Fibroblast of skin of right biceps (primary cell): ENCODE results near the gene ZMPSTE24.
A peak's percentile ranks its signal among the peaks of the same experiment; 100 is the strongest.
"Not testable (repeated sequence)": the region's sequence is repeated elsewhere in the genome, so short reads cannot be mapped to it uniquely, and the experiment has no call there.

ENCODE experiments used
- DNase-seq: peaks from one replicate; pipeline ENCODE4 v3.0.0-alpha.2; 2013

Gene ZMPSTE24

GRCh38 chr1:40257688-40258444, at the start of gene ZMPSTE24:
TSS of gene ZMPSTE24 (plus strand) at chr1:40258236. CDS start at chr1:40258272, 36 bp downstream.
- DNase-seq: peak; percentile 99

DNA sequence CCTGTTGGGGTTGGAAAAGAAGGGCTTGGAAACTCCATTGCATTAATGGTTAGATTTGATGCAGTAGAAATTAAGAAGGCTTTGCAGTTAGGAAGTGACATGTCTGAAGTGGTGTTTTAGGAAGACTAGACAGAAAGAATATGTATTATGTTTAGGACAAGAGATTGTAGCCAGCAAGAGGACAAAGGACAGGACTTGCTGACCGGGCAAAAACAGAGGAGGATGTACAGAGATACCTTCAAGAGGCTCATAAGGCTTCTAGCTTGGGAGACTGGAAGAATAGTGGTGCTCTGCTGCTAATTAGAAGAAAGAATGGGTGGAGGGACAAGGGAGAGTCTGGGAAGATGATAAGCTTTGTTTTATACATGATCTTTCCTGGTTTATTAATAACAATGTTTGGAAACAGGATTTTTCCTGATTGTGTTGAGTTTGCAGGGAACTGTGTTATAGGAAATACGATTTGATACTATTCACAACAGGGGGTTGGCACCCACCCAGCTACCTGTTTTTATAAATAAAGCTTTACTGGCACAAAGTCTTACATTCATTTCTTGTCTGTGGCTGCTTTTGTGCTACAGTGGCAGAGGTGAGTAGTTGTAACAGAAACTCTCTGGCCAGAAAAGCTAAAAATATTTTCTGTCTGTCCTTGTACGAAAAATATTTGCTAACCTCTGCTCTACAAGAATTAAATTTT, 47.4 kb upstream of the ZMPSTE24 start:
- DNase-seq: no peak

- DNase-seq: no peak
Measured at GRCh38 chr1:40218333-40218732, 39.7 kb upstream of the ZMPSTE24 start.

DNA sequence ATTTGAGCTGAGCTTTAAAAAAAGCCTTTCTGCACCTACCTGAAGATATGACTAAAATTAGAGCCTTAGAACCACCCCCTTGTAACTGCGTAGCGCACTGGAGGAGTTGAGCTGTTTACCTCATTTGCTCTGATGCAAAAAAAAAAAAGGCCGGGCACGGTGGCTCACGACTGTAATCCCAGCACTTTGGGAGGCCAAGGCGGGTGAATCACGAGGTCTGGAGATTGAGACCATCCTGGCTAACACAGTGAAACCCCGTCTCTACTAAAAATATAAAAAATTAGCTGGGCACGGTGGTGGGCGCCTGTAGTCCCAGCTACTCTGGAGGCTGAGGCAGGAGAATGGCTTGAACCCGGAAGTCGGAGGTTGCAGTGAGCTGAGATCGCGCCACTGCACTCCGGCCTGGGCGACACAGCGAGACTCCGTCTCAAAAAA, 36.5 kb upstream of the ZMPSTE24 start:
- DNase-seq: not testable (repeated sequence)

DNA sequence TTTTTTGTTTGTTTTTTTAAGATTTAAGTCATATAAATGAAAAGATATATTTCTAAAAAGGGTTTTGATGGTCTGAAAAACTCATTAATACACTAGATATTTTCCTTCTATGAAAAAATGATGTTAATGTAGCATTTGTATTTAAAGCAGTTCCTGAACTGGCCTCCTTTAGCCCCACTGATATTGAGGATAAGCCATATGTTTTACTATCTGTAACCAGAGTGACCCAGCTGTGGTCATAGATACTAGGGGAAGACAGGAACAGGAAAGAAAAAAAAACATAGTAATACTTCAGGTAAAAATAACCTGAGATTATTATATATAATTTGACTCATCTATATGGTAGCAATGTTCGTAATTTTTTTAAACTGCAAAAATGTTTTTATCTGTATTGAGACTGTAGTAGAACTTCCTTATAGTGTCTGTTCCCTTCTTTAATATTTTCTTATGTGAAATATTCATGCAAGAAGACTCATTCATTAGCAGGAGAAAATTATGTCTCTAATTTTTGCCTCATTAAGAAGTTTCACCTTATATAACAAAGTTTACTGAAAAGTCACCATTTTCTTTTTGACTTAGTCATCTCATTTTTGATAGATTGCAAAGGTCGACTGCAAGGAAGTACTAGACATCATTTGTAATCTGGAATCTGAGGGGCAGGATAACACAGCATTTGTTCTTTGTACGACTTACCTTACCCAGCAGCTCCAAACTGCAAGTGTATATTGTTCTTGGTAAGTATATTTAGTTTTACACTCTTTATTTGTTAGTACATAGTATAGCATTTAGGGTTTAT, 35.9 kb upstream of the ZMPSTE24 start:
- no peak for DNase-seq

DNA sequence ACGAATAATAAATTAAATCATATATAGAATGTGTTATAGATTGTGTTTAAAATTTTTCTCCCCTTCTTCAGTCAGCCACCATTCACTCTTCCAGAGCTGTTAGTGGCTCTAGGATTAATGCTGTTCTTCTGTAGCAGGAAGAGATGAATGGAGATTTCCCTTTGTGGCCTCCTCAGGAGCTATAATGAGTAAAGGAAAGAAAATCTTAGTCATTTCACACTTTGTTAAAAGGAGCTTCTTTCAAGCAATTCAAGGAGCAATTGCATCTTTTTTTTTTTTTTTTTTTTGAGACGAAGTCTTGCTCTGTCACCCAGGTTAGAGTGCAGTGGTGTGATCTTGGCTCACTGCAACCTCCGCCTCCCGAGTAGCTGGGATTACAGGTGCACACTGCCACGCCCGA, 34.0 kb upstream of the ZMPSTE24 start:
- no peak for DNase-seq

GRCh38 chr1:40226192-40226591, 31.8 kb upstream of the ZMPSTE24 start:
- no peak for DNase-seq

DNA sequence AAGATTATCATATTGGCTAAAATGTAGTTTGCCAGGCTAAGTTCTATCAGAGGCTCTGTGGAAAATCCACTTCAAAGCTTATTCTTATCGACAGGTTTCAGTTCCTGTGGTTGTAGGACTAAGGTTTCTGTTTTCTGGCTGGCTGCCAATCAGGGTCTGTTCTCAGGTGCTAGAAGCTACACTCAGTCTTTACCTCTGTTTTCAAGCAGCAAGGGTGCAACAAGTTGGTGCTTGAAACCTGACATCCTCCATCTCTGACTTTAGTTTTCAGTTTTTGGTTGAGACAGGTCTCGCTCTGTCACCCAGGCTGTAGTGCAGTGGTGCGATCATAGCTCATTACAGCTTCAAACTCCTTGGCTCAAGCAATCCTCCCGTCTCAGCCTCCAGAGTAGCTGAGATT, 25.6 kb upstream of the ZMPSTE24 start:
- DNase-seq: no peak

DNA sequence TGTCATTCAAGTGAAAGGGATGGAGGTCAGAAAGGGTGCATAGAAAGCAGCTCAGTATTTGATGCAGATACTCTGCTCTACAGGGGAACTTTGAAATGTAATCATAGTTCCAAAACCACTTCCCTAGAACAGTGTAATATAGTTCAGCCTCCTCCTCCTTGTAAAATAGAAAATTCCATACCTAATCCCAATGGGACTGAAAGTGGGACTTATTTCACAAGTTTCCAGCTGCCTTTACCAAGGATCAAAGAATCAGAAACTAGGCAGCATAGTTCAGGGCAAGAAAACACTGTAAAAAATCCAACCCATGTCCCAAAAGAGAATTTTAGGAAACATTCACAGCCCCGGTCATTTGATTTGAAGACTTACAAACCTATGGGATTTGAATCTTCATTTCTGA, 18.4 kb upstream of the ZMPSTE24 start:
- peak; percentile 24 for DNase-seq

DNA sequence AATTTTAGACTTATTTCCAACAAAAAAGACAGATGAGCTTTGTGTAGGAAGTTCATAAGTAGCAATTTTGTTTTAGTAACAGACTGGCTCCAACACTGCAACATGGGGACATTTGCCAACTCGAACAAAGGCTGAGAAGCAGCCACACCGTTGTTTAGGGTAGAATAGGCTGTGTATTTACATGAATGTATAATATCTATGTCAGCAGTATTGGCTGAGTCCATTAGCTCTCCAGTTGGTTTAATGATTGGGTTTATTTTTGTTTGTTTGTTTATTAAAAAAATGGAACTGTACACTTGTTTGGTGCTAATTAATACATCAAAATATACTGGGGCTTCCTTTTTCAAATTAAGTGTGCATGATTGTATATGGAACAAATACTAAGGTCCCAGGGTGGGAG, 17.6 kb upstream of the ZMPSTE24 start:
- DNase-seq: no peak

GRCh38 chr1:40241362-40241761, 16.7 kb upstream of the ZMPSTE24 start:
- DNase-seq: no peak

- peak; percentile 20 for DNase-seq
Measured at GRCh38 chr1:40243351-40243750, 14.7 kb upstream of the ZMPSTE24 start.

DNA sequence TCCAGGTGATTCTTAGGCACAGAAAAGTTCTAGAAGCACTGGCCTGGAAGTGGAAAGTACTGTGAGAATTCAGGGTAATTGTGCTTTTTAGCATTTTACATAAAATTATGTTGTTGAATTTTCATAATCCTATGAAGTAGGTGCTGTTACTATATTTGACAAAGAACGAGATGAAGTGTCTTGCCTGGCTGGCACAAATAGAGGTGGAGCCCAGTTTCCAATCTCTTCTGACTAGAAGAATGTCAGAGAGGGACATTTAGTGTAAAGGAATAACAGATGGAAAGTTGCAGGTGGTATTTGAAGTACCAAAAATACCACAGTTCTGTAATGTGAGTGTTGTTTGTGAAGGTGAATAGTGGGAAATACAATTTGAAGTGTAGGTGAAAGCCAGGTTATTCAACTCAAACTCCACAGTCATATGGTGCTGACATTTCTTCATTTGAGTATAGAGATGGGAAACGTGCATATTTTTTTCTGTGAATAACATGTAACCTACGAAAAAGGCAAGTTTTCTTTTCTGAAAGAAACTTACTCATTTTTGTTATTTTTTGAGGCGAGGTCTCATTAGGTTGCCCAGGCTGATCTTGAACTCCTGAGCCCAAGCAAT, 13.8 kb upstream of the ZMPSTE24 start:
- no peak for DNase-seq

DNA sequence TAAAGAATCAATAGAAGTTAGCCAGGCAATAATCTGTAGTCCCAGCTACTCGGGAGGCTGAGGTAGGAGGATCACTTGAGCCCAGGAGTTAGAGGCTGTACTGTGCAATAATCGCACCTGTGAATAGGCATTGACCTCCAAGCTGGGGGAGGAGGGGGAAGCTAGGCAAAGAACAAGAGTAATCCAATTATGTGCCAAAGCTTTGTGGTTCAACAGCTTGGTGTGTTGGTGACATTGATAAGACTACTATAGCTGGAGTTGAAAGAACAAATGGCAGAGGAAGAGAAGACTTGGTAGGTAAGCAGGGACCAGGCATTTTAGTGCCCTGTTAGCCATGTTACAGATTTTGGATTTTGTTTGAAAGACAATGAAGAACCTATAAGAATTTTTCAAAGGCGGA, 12.3 kb upstream of the ZMPSTE24 start:
- no peak for DNase-seq

DNA sequence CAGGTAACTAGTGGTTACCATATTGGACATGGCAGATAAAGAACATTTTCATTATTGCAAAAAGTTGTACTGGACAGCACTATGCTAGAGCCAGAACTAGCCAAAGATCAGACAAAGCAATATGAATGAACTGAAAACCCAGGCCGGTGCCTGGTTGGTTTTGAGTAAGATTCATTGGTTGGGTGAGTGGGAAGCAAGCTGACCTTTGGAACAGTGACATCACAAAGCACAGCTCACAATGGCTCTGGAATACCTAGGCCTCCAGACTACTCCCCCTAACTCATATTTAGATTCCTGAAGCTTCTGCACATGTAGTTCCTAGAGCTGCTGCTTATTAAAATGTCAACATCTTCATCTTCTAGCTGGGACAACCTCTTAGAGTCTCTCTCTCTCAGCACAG, 10.4 kb upstream of the ZMPSTE24 start, which contains the start of gene TMCO2:
TMCO2 (plus strand) TSS at position 283 of the 400 bp plus-strand sequence; CDS start at position 340, 57 bp downstream.
- no peak for DNase-seq

GRCh38 chr1:40248412-40248811, 9.6 kb upstream of the ZMPSTE24 start:
- DNase-seq: no peak

- no peak for DNase-seq
Measured at GRCh38 chr1:40251456-40251855, 6.6 kb upstream of the ZMPSTE24 start.

- DNase-seq: peak; percentile 21
Measured at GRCh38 chr1:40252601-40253000, 5.4 kb upstream of the ZMPSTE24 start.

GRCh38 chr1:40255231-40255630, 2.8 kb upstream of the ZMPSTE24 start:
- DNase-seq: no peak

GRCh38 chr1:40256401-40257084, 1.5 kb upstream of the ZMPSTE24 start:
- no peak for DNase-seq

DNA sequence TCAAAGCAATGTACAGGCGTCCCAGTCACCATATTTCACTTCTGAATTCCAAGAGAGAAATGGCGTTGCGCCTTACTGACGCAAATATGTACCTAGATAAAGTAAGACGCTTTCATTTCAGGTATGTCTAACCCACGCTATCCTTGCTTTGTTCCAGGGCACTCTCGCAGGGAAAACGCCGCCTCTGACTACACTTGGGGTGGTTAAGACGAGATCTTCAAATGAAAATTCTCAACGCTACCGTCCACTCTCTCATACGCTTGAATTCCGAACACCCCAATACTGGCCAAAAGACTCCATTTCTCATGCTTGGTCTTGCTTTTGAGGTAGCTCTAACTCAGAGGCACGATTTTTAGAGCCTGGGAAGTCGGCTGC, 736 bp upstream of the ZMPSTE24 start:
- no peak for DNase-seq

- DNase-seq: no peak
Measured at GRCh38 chr1:40258445-40258769, 371 bp downstream of the ZMPSTE24 start.

- DNase-seq: no peak
Measured at GRCh38 chr1:40264354-40264781, 6.3 kb downstream of the ZMPSTE24 start.
